Endometrium (tissue), 2 donors: Measurements from ENCODE around the gene PLS3.

Experiments used
- FAIRE-seq: peaks from 2 replicates; lab custom pipeline; 2012; peaks lifted over from hg19 to GRCh38; lab: Jason Lieb, UNC
- donor health status: control.
- donor health status: control.

The PLS3 gene

DNA sequence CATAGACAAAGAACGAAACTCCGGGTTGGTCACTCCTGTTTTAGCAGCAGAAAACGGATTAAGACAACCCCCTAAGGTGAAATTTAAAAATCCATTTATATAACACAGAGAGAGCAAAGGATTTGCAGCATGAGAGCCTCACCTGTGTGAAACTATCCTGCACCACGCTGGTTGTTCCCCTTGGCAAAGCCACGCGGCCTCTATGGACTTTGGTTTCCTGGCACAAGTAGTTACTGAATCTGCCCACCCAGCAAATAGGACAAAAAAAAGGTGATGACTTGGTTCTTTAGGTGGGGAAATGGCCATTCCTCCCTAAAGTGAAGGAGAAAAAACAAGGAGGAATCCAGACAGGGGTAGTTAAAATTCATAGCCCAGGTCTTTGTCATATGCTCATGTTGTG lies 133.1 kb downstream of the PLS3 start:
- no peak for FAIRE-seq

DNA sequence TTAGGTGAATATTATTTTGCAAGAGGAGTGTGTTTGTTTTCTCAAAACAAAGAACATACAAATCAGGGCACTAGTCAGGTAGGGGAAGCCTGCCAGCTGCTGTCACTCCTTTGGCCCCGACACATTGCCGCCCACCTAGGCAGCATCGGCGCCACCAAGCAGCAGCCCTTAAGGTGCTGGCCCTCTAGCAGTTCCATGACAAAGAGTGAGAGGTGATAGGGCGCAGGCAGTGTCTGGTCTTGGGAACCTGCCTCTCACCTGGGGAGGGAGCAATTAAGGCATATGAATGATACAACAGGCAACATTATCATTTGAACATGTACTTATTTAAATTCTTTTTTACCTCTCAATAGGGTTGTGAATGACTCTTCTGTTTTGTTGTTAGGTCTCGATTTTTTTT lies 135.1 kb downstream of the PLS3 start:
- FAIRE-seq, result no peak

DNA sequence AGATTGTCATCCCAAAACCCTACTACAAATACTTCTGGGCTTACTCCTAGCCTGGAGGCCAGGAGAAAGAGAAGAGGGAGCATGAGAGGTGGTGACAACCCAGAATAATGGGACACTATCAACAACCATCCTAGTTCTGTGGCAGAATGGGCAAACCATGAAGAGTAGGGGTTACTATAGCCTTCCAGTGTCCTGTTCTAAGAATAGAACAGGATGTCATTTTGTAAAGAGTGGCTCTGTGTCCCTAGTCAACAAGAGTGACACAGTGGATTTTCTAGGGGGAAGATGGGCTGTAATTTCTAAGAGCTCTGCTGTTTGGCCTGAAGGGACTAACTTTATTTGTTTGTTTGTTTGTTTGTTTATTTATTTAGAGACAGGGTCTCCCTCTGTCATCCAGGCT lies 136.0 kb downstream of the PLS3 start:
- no peak for FAIRE-seq

DNA sequence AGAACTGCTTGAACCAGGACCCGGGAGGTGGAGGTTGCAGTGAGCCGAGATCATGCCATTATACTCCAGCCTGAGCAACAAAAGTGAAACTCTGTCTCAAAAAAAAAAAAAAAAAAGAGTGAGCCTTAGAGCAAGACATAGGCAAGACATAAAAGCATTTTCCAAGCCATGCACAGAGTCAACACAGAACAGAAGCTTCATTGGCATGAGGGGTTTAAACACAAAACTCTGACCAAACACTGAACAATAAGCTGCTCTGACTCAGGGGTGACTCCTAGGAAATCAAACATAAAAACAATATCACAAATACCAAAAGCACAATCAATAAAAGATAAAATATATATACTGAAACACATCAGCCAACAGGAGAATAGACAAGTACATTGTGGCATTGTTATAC lies 136.8 kb downstream of the PLS3 start:
- FAIRE-seq, result no peak
